Measurements from ENCODE around the gene UBE2C. TPM values are rescaled to one million over a fixed set of nuclear protein-coding genes. Genes with fewer than 3 reads are reported as not detected.
"Not testable (repeated sequence)": the region's sequence is repeated elsewhere in the genome, so short reads cannot be mapped to it uniquely, and the experiment has no call there.

The UBE2C gene
- polyA plus RNA-seq, result 2.5 and 4.9 TPM in 2 replicates
- 1.7 TPM in 2 replicates for polyA minus RNA-seq

DNA sequence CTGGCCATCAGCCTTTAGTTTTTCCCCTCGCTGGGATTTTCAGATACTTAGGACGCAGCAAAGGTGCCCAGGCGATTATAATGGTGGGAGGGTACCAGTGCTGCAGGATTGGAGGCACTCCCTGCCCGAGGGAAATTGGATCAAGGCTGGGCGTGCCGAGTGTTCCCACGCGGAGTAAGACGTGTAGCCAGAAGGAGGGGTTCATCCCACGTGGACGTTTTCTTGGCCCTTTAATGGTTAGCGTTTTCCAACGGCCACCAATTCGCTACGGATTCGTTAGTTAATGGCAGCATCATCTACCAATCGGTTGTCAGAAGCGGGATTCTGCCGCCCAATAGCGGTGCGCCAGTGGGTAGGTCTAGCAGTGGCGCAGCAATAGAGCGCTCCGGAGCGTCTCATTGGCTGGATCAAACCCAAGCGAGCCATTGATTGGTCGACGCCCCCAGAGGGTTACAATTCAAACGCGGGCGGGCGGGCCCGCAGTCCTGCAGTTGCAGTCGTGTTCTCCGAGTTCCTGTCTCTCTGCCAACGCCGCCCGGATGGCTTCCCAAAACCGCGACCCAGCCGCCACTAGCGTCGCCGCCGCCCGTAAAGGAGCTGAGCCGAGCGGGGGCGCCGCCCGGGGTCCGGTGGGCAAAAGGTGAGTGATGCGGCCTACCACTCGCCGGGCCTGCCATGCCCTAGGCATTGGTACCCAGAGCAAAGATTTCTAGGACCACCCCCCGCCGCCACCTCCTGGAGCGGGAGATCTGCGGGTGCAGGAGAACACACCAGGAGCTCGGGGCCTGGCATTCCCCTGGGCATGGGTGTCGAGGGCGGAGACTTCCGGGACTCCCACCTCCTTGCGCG, at the start of gene UBE2C:
Gene UBE2C (plus strand): TSS at position 488 of the 849 bp plus-strand sequence. CDS start 52 bp downstream, at position 540.
- Histone ChIP-seq H2AFZ (ENCODE audit: low read depth, low read length) (peak within 1 kb of the TSS; percentile 17), H3K79me2 (replicated peaks; ENCODE audit: insufficient read depth, low read length) (peaks cover 9% of the 10 kb centered on the region), H3K9me3 (ENCODE audit: low read length) (no peaks in the 10 kb centered on the region), H3K27ac (ENCODE audit: low read length) (peak within 1 kb of the TSS; percentile 53), H3K9ac (ENCODE audit: low read length) (peak within 1 kb of the TSS; percentile 47), H3K36me3 (ENCODE audit: insufficient read depth, low read length) (peaks cover 8% of the 10 kb centered on the region), H4K20me1 (ENCODE audit: insufficient read depth) (no peaks in the 10 kb centered on the region), H3F3A (ENCODE audit: insufficient read depth, low read length, poor library complexity, severe bottlenecking) (no peaks in the 10 kb centered on the region), H3K4me3 (ENCODE audit: low read length) (peak within 1 kb of the TSS; percentile 72), H3K4me2 (ENCODE audit: low read length) (peak within 1 kb of the TSS; percentile 77), H3K27me3 (ENCODE audit: insufficient read depth, low read depth, low read length) (no peaks in the 10 kb centered on the region), H3K9me2 (ENCODE audit: insufficient read depth, low read length) (no peaks in the 10 kb centered on the region)
- TF ChIP-seq POLR2AphosphoS5 (IDR thresholded peaks at IDR 0.05), result peak; percentile 26
- TF ChIP-seq, protein P1, sequence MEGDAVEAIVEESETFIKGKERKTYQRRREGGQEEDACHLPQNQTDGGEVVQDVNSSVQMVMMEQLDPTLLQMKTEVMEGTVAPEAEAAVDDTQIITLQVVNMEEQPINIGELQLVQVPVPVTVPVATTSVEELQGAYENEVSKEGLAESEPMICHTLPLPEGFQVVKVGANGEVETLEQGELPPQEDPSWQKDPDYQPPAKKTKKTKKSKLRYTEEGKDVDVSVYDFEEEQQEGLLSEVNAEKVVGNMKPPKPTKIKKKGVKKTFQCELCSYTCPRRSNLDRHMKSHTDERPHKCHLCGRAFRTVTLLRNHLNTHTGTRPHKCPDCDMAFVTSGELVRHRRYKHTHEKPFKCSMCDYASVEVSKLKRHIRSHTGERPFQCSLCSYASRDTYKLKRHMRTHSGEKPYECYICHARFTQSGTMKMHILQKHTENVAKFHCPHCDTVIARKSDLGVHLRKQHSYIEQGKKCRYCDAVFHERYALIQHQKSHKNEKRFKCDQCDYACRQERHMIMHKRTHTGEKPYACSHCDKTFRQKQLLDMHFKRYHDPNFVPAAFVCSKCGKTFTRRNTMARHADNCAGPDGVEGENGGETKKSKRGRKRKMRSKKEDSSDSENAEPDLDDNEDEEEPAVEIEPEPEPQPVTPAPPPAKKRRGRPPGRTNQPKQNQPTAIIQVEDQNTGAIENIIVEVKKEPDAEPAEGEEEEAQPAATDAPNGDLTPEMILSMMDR (IDR thresholded peaks at IDR 0.05; ENCODE audit: poor library complexity, severe bottlenecking), result peak; percentile 47
- TF ChIP-seq EP300 (conservative IDR thresholded peaks at IDR 0.05; ENCODE audit: poor library complexity, severe bottlenecking), result no peak
- peak; percentile 100 for TF ChIP-seq MXI1 (conservative IDR thresholded peaks at IDR 0.05; ENCODE audit: poor library complexity, severe bottlenecking)
- TF ChIP-seq SMC3 (conservative IDR thresholded peaks at IDR 0.05; ENCODE audit: poor library complexity), result peak; percentile 40
- TF ChIP-seq RAD21 (conservative IDR thresholded peaks at IDR 0.05), result no peak
- no peak for TF ChIP-seq EZH2 (IDR thresholded peaks at IDR 0.05; ENCODE audit: borderline replicate concordance, insufficient read depth, low read length, poor library complexity, severe bottlenecking)

DNA sequence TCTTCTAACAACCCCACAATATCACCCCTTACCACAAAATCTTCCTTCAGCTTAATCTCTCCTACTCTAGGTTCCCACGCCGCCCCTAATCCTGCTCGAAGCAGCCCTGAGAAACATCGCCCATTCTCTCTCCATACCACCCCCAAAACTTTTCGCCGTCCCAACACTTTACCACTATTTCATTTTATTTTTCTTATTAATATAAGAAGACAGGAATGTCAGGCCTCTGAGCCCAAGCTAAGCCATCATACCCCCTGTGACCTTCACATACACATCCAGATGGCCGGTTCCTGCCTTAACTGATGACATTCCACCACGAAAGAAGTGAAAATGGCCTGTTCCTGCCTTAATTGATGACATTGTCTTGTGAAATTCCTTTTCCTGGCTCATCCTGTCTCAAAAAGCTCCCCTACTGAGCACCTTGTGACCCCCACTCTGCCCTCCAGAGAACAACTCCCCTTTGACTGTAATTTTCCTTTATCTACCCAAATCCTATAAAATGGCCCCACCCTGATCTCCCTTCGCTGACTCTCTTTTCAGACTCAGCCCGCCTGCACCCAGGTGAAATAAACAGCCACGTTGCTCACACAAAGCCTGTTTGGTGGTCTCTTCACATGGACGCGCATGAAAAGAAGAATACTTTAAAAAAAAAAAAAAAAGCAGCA, 47.7 kb upstream of the UBE2C start:
- not testable (repeated sequence) for H3K4me3 ChIP-seq (ENCODE audit: low read length); H3K9me3 ChIP-seq (ENCODE audit: low read length); H4K20me1 ChIP-seq (ENCODE audit: insufficient read depth); H3F3A ChIP-seq (ENCODE audit: insufficient read depth, low read length, poor library complexity, severe bottlenecking); H3K79me2 ChIP-seq (replicated peaks; ENCODE audit: insufficient read depth, low read length); H3K27me3 ChIP-seq (ENCODE audit: insufficient read depth, low read depth, low read length); H3K4me2 ChIP-seq (ENCODE audit: low read length); H3K36me3 ChIP-seq (ENCODE audit: insufficient read depth, low read length); H2AFZ ChIP-seq (ENCODE audit: low read depth, low read length); H3K9me2 ChIP-seq (ENCODE audit: insufficient read depth, low read length); H3K9ac ChIP-seq (ENCODE audit: low read length); H3K27ac ChIP-seq (ENCODE audit: low read length)

DNA sequence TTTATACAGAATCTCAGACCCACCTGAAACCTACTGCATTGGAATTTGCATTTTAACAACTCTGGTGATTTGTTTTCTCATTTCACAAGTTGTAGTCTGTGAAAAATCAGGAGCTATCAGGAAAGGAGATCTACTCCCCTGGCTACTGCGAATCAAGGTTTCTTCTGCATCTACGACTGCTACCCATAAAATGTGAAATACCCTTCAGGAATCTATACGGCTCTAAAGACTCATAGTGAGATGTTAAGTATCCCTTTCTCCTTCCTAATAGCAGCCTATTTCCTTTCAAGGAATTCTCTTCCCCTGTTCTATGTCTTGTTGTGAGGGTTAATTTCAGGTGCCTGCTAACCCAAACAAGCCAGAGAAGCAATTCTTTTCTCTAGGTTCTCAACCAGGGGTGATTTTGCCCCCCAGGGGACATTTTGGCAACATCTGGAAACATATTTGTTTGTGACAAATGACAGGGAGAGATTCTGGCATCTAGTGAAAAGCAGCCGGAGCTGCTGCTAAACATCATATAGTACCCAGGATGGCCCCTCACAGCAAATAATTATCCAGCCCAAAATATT, 47.1 kb upstream of the UBE2C start:
- TF ChIP-seq, protein P2, sequence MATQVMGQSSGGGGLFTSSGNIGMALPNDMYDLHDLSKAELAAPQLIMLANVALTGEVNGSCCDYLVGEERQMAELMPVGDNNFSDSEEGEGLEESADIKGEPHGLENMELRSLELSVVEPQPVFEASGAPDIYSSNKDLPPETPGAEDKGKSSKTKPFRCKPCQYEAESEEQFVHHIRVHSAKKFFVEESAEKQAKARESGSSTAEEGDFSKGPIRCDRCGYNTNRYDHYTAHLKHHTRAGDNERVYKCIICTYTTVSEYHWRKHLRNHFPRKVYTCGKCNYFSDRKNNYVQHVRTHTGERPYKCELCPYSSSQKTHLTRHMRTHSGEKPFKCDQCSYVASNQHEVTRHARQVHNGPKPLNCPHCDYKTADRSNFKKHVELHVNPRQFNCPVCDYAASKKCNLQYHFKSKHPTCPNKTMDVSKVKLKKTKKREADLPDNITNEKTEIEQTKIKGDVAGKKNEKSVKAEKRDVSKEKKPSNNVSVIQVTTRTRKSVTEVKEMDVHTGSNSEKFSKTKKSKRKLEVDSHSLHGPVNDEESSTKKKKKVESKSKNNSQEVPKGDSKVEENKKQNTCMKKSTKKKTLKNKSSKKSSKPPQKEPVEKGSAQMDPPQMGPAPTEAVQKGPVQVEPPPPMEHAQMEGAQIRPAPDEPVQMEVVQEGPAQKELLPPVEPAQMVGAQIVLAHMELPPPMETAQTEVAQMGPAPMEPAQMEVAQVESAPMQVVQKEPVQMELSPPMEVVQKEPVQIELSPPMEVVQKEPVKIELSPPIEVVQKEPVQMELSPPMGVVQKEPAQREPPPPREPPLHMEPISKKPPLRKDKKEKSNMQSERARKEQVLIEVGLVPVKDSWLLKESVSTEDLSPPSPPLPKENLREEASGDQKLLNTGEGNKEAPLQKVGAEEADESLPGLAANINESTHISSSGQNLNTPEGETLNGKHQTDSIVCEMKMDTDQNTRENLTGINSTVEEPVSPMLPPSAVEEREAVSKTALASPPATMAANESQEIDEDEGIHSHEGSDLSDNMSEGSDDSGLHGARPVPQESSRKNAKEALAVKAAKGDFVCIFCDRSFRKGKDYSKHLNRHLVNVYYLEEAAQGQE (IDR thresholded peaks at IDR 0.05; ENCODE audit: borderline replicate concordance), result peak; percentile 27
- TF ChIP-seq SMC3 (conservative IDR thresholded peaks at IDR 0.05; ENCODE audit: poor library complexity) (no peak), MXI1 (conservative IDR thresholded peaks at IDR 0.05; ENCODE audit: poor library complexity, severe bottlenecking) (no peak), EP300 (conservative IDR thresholded peaks at IDR 0.05; ENCODE audit: poor library complexity, severe bottlenecking) (no peak), EZH2 (IDR thresholded peaks at IDR 0.05; ENCODE audit: borderline replicate concordance, insufficient read depth, low read length, poor library complexity, severe bottlenecking) (no peak)
- TF ChIP-seq, protein P1 (IDR thresholded peaks at IDR 0.05; ENCODE audit: poor library complexity, severe bottlenecking), result no peak
- Histone ChIP-seq H3K27ac (ENCODE audit: low read length) (no peak overlapping the region), H3K9ac (ENCODE audit: low read length) (no peak overlapping the region), H2AFZ (ENCODE audit: low read depth, low read length) (no peak overlapping the region), H3K36me3 (ENCODE audit: insufficient read depth, low read length) (no peaks in the 10 kb centered on the region), H3K4me3 (ENCODE audit: low read length) (no peak overlapping the region), H3K79me2 (replicated peaks; ENCODE audit: insufficient read depth, low read length) (no peaks in the 10 kb centered on the region), H3K9me3 (ENCODE audit: low read length) (no peaks in the 10 kb centered on the region), H3K9me2 (ENCODE audit: insufficient read depth, low read length) (no peaks in the 10 kb centered on the region), H3K4me2 (ENCODE audit: low read length) (no peak overlapping the region), H4K20me1 (ENCODE audit: insufficient read depth) (no peaks in the 10 kb centered on the region), H3K27me3 (ENCODE audit: insufficient read depth, low read depth, low read length) (no peaks in the 10 kb centered on the region), H3F3A (ENCODE audit: insufficient read depth, low read length, poor library complexity, severe bottlenecking) (no peaks in the 10 kb centered on the region)

Data from neural cell (in vitro differentiated cells).